Measurements from ENCODE around the gene BOC.

DNA sequence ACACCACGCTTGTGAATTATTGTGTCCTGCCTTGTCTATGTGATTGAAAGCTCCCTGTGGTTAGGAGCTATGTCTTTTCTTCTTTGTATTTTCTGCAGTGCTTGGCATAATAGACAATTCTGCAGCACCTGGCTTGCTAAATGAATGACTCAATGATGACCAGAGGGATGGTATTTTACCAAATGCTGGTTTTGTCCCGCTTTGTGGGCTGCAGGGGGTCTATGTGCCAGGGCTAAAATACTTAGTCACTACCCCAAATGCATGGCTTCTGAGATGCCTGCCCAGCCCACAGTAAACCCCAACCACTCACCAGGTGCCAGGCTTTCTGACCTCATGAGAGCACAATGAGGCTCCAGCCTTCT, 50.9 kb downstream of the BOC start:
- TF ChIP-seq POLR2A (IDR thresholded peaks at IDR 0.05; ENCODE audit: low read depth, low read length) (no peak), POLR2AphosphoS5 (IDR thresholded peaks at IDR 0.05; ENCODE audit: insufficient read depth, low read depth, low read length) (no peak), EZH2 (IDR thresholded peaks at IDR 0.05; ENCODE audit: borderline replicate concordance, low read depth, low read length, severe bottlenecking) (no peak), FOS (IDR thresholded peaks at IDR 0.05; ENCODE audit: borderline replicate concordance, insufficient read depth, low read length) (no peak), GATA2 (IDR thresholded peaks at IDR 0.05; ENCODE audit: insufficient read depth, insufficient read length, low read depth, low read length) (no peak), JUN (IDR thresholded peaks at IDR 0.05; ENCODE audit: borderline replicate concordance, insufficient read depth, insufficient read length, low read depth) (no peak)
- TF ChIP-seq, protein P1, sequence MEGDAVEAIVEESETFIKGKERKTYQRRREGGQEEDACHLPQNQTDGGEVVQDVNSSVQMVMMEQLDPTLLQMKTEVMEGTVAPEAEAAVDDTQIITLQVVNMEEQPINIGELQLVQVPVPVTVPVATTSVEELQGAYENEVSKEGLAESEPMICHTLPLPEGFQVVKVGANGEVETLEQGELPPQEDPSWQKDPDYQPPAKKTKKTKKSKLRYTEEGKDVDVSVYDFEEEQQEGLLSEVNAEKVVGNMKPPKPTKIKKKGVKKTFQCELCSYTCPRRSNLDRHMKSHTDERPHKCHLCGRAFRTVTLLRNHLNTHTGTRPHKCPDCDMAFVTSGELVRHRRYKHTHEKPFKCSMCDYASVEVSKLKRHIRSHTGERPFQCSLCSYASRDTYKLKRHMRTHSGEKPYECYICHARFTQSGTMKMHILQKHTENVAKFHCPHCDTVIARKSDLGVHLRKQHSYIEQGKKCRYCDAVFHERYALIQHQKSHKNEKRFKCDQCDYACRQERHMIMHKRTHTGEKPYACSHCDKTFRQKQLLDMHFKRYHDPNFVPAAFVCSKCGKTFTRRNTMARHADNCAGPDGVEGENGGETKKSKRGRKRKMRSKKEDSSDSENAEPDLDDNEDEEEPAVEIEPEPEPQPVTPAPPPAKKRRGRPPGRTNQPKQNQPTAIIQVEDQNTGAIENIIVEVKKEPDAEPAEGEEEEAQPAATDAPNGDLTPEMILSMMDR (IDR thresholded peaks at IDR 0.05; ENCODE audit: extremely low read depth in 1 of 2, insufficient read depth in 1 of 2, low read depth in 1 of 2, low read length in 2 of 2): no peak
- TF ChIP-seq, protein P2, sequence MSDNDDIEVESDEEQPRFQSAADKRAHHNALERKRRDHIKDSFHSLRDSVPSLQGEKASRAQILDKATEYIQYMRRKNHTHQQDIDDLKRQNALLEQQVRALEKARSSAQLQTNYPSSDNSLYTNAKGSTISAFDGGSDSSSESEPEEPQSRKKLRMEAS (IDR thresholded peaks at IDR 0.05; ENCODE audit: insufficient read depth, insufficient read length): no peak

All from endothelial cell of umbilical vein (primary cell).